Keratinocyte (primary cell): ENCODE measurements around the gene F7. TPM values are rescaled to one million over a fixed set of nuclear protein-coding genes. Genes with fewer than 3 reads are reported as not detected.
"Not testable (repeated sequence)": the region's sequence is repeated elsewhere in the genome, so short reads cannot be mapped to it uniquely, and the experiment has no call there.

ENCODE experiments used
- DNase-seq: peaks from one replicate; pipeline ENCODE4 v3.0.0-alpha.2; 2011; ENCODE audit warnings: low read depth, missing footprints, low spot score
- FAIRE-seq: peaks from 2 replicates; lab custom pipeline; 2011; peaks lifted over from hg19 to GRCh38; lab: Jason Lieb, UNC
- H2AFZ ChIP-seq: 2 replicates; pipeline ENCODE4 v1.6.0; 2012; ENCODE audit warnings: low read length, control low read depth, inconsistent platforms; ENCODE audit not compliant: control insufficient read depth
- H3K27ac ChIP-seq: 2 replicates; pipeline ENCODE4 v1.5.1; 2011; ENCODE audit warnings: low read length; ENCODE audit not compliant: control insufficient read depth, insufficient read depth
- H3K27me3 ChIP-seq: 3 replicates; pipeline ENCODE4 v1.6.0; 2011; ENCODE audit warnings: low read length; ENCODE audit not compliant: control insufficient read depth, insufficient read depth; ENCODE audit errors: extremely low read depth
- H3K36me3 ChIP-seq, 2 experiments: 2 replicates in 1 of 2; 3 replicates in 1 of 2; pipeline ENCODE4 v1.5.1; 2011; ENCODE audit warnings: low read length in 2 of 2, mild to moderate bottlenecking in 1 of 2; ENCODE audit not compliant: control insufficient read depth in 2 of 2, insufficient read depth in 2 of 2; ENCODE audit errors: extremely low read depth in 1 of 2
- H3K4me1 ChIP-seq: 3 replicates; pipeline ENCODE4 v1.5.1; 2011; ENCODE audit warnings: low read length; ENCODE audit not compliant: control insufficient read depth, insufficient read depth; ENCODE audit errors: extremely low read depth
- H3K4me2 ChIP-seq: 3 replicates; pipeline ENCODE4 v1.6.0; 2011; ENCODE audit warnings: low read depth, low read length; ENCODE audit not compliant: control insufficient read depth, insufficient read depth; ENCODE audit errors: extremely low read depth
- H3K4me3 ChIP-seq, 3 experiments: fragments of 200-600 bp in 1 of 3; sonication (generic) in 1 of 3; 2 replicates in 2 of 3; 3 replicates in 1 of 3; pipeline ENCODE4 v1.5.1; 2011 to 2016; ENCODE audit warnings: low read length in 3 of 3, mild to moderate bottlenecking in 3 of 3, control low read depth in 2 of 3, inconsistent platforms in 1 of 3, low read depth in 1 of 3, mixed read lengths in 1 of 3, mixed run types in 1 of 3, moderate library complexity in 1 of 3; ENCODE audit not compliant: control insufficient read depth in 2 of 3, insufficient read depth in 2 of 3; ENCODE audit errors: extremely low read depth in 1 of 3
- H3K79me2 ChIP-seq: 2 replicates; pipeline ENCODE4 v1.6.0; 2012; ENCODE audit warnings: low read length; ENCODE audit not compliant: control insufficient read depth, insufficient read depth
- H3K9ac ChIP-seq: 3 replicates; pipeline ENCODE4 v1.6.0; 2011; ENCODE audit warnings: low read length; ENCODE audit not compliant: control insufficient read depth, insufficient read depth; ENCODE audit errors: extremely low read depth
- H3K9me1 ChIP-seq: 3 replicates; pipeline ENCODE4 v1.6.0; 2011; ENCODE audit warnings: low read length; ENCODE audit not compliant: control insufficient read depth, insufficient read depth; ENCODE audit errors: extremely low read depth
- H3K9me3 ChIP-seq: 2 replicates; pipeline ENCODE4 v1.5.1; 2012; ENCODE audit warnings: low read depth, low read length; ENCODE audit not compliant: control insufficient read depth
- H4K20me1 ChIP-seq: 3 replicates; pipeline ENCODE4 v1.6.0; 2011; ENCODE audit warnings: low read length; ENCODE audit not compliant: control insufficient read depth, insufficient read depth; ENCODE audit errors: extremely low read depth
- CTCF ChIP-seq, 3 experiments: IDR thresholded peaks in 1 of 3; conservative IDR thresholded peaks in 1 of 3; optimal IDR thresholded peaks in 1 of 3; 2 replicates in 2 of 3; 3 replicates in 1 of 3; pipeline versions ENCODE3 to v1.5.1; 2011; ENCODE audit warnings: low read length in 3 of 3, mild to moderate bottlenecking in 3 of 3, moderate library complexity in 2 of 3, control low read depth in 1 of 3, inconsistent platforms in 1 of 3; ENCODE audit not compliant: insufficient read depth in 2 of 3; ENCODE audit errors: extremely low read depth in 1 of 3
- EZH2 ChIP-seq: IDR thresholded peaks from one replicate; pipeline ENCODE4 v1.6.1; 2012; ENCODE audit warnings: inconsistent platforms, mild to moderate bottlenecking, low read length, moderate library complexity
- dilution Hi-C: fragments of 300-500 bp; cut with MboI; formaldehyde crosslinking; loops from one replicate; pipeline ENCODE4 v1.7.0; 2020; ENCODE audit warnings: low sequenced_read_pairs; ENCODE audit not compliant: extremely low pct_ligation_motif_present
- polyA plus RNA-seq, 5 experiments: library from polyadenylated mRNA; depleted of rRNA in 3 of 5; stranded (reverse) in 3 of 5; stranded (forward) in 1 of 5; unstranded in 1 of 5; fragments of >200 nt; gene quantifications; 1 replicate in 1 of 5; 2 replicates in 3 of 5; 3 replicates in 1 of 5; pipeline versions ENCODE4 v1.2.1 to v1.2.3, GENCODE V29; 2011 to 2012; ENCODE audit warnings: missing spikeins in 2 of 5, low read depth in 1 of 5, low replicate concordance in 1 of 5

F7 gene
- polyA plus RNA-seq, 1 donor (not counting 4 experiments of a cell fraction or from before 2014, with no cell fraction given), result not detected

- FAIRE-seq, result no peak
Observed at GRCh38 chr13:113110852-113111315, 5.3 kb downstream of the F7 start.

GRCh38 chr13:113111821-113112220 is 6.2 kb downstream of the F7 start:
- H3K9me1 ChIP-seq, DNase-seq, H3K36me3 ChIP-seq, H3K4me2 ChIP-seq, H3K9me3 ChIP-seq, FAIRE-seq, H4K20me1 ChIP-seq, H3K79me2 ChIP-seq, dilution Hi-C loops, H3K27ac ChIP-seq, H3K4me3 ChIP-seq, H2AFZ ChIP-seq, H3K4me1 ChIP-seq, H3K9ac ChIP-seq: not testable (repeated sequence)
- peaks cover 36% of the 10 kb centered on the region for H3K27me3 ChIP-seq

More at GRCh38 chr13:113110852-113111315, 5.3 kb downstream of the F7 start:
- dilution Hi-C loops, result no loop called here
- peak; percentile 45 for TF ChIP-seq EZH2
- TF ChIP-seq CTCF (optimal IDR thresholded peaks at IDR 0.05 in 1 of 3, IDR thresholded peaks at IDR 0.05 in 1 of 3, conservative IDR thresholded peaks at IDR 0.05 in 1 of 3; ENCODE audit: extremely low read depth in 1 of 3, insufficient read depth in 2 of 3, low read length in 3 of 3), result no peak
- H3K9me1 ChIP-seq, result no peaks in the 10 kb centered on the region
- H3K4me3 ChIP-seq, result no peak overlapping the region
- peaks cover 33% of the 10 kb centered on the region for H3K27me3 ChIP-seq
- H3K79me2 ChIP-seq, result no peaks in the 10 kb centered on the region
- no peaks in the 10 kb centered on the region for H3K9me3 ChIP-seq
- H3K36me3 ChIP-seq, result no peaks in the 10 kb centered on the region
- no peak for DNase-seq
- H3K9ac ChIP-seq, result no peak overlapping the region
- no peaks in the 10 kb centered on the region for H4K20me1 ChIP-seq
- H3K4me2 ChIP-seq, result no peak overlapping the region
- no peak overlapping the region for H3K27ac ChIP-seq
- H2AFZ ChIP-seq, result no peak overlapping the region
- no peaks in the 10 kb centered on the region for H3K4me1 ChIP-seq

GRCh38 chr13:113112475-113112874 is 6.9 kb downstream of the F7 start:
- H3K4me3 ChIP-seq, H3K27ac ChIP-seq, H2AFZ ChIP-seq, H3K4me2 ChIP-seq, H3K4me1 ChIP-seq, H3K9me1 ChIP-seq, dilution Hi-C loops, H3K79me2 ChIP-seq, H3K36me3 ChIP-seq, DNase-seq, H3K9me3 ChIP-seq, H3K9ac ChIP-seq, FAIRE-seq, H4K20me1 ChIP-seq: not testable (repeated sequence)
- H3K27me3 ChIP-seq, result peaks cover 36% of the 10 kb centered on the region
